ENCODE results near the gene ANKRD11.

Gene ANKRD11

DNA sequence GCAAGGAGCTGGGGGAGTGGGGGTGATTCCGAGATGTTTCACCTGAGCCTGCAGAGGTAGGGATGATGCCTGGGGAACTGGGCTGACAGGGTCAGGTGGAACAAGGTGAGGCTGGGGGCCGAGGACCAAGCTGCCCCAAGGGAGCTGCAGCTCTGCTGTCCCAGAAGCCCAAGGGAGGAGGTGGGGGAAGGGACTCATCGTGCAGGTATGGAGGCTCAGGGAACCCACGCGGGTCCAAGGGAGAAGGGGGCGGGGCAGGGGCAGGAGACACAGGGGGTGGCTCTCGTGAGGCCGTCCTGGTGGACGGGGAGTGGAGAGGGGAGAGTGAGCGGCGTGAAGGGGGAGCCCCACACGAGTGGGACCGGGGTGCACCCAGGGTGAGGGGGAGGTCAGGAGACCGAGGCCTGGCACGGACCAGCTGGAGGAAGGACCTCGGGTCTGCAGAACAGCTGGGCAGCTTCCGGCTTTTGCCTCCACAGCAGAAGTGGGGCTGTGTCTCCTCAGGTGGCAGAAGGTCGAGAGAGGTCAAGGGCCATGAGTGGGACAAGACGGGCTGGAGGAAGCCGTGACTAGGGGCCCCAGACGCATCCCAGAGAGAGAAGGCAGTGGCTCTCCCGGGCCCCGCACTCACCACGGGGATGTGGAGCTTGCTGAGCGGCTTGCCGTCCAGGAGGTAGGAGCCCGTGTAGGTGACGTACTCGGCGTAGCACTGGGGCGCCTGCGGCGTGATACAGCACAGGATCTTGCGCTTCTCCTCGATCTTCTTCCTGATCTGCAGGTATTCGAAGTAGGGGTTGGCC lies 211.7 kb downstream of the ANKRD11 start:
- no peak for DNase-seq (ENCODE audit: low read depth)
- TF ChIP-seq, protein P1, sequence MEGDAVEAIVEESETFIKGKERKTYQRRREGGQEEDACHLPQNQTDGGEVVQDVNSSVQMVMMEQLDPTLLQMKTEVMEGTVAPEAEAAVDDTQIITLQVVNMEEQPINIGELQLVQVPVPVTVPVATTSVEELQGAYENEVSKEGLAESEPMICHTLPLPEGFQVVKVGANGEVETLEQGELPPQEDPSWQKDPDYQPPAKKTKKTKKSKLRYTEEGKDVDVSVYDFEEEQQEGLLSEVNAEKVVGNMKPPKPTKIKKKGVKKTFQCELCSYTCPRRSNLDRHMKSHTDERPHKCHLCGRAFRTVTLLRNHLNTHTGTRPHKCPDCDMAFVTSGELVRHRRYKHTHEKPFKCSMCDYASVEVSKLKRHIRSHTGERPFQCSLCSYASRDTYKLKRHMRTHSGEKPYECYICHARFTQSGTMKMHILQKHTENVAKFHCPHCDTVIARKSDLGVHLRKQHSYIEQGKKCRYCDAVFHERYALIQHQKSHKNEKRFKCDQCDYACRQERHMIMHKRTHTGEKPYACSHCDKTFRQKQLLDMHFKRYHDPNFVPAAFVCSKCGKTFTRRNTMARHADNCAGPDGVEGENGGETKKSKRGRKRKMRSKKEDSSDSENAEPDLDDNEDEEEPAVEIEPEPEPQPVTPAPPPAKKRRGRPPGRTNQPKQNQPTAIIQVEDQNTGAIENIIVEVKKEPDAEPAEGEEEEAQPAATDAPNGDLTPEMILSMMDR (conservative IDR thresholded peaks at IDR 0.05; ENCODE audit: low read depth, low read length): no peak
- H3K4me3 ChIP-seq (ENCODE audit: low read depth, low read length): no peak overlapping the region

DNA sequence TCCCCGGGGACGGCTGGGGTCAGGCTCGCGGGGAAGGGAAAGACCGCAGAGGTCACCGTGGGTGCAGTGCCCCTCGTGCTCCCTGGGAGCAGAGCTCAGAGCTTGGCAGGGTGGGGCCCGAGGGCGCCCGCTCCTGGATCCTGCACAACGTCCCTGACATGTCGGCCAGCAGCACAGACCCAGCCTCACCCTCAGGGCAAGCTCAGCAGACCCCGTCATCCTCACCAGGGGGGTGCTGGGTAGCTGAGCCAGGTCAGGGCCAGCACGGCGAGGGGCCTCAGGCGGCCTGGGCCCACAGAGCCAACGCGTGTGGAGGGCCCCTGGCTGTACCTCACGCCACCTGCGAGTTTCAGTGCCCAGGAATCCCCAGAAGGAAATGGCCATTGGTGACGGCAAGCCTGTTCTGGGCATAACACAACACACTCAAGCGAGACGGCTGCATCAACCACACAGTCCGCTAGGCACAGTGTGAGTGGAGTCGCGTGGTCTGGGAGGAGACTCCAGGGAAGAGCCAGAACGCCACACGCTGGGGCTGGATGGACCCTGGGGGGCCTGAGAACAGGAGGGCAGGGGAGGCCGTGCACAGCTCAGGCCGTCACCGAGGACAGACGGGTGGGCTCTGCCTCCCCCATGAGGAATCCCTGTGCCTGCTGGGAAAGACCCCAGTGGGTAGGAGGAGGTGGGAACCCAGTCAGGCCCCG lies 212.6 kb downstream of the ANKRD11 start:
- no peak for DNase-seq (ENCODE audit: low read depth)
- H3K4me3 ChIP-seq (ENCODE audit: low read depth, low read length): no peak overlapping the region
- TF ChIP-seq, protein P1 (conservative IDR thresholded peaks at IDR 0.05; ENCODE audit: low read depth, low read length): no peak

- TF ChIP-seq, protein P1 (conservative IDR thresholded peaks at IDR 0.05; ENCODE audit: low read depth, low read length): no peak
- no peak overlapping the region for H3K4me3 ChIP-seq (ENCODE audit: low read depth, low read length)
Observed at GRCh38 chr16:89277049-89277448, 213.3 kb downstream of the ANKRD11 start.

GRCh38 chr16:89275837-89276720 lies 214.3 kb downstream of the ANKRD11 start:
- TF ChIP-seq, protein P1 (conservative IDR thresholded peaks at IDR 0.05; ENCODE audit: low read depth, low read length): no peak
- DNase-seq (ENCODE audit: low read depth): no peak
- H3K4me3 ChIP-seq (ENCODE audit: low read depth, low read length): no peak overlapping the region

More at GRCh38 chr16:89277049-89277448, 213.3 kb downstream of the ANKRD11 start:
- DNase-seq (ENCODE audit: low read depth): no peak

GRCh38 chr16:89275284-89275584 lies 215.1 kb downstream of the ANKRD11 start:
- no peak for DNase-seq (ENCODE audit: low read depth)
- no peak overlapping the region for H3K4me3 ChIP-seq (ENCODE audit: low read depth, low read length)
- TF ChIP-seq, protein P1 (conservative IDR thresholded peaks at IDR 0.05; ENCODE audit: low read depth, low read length): no peak

DNA sequence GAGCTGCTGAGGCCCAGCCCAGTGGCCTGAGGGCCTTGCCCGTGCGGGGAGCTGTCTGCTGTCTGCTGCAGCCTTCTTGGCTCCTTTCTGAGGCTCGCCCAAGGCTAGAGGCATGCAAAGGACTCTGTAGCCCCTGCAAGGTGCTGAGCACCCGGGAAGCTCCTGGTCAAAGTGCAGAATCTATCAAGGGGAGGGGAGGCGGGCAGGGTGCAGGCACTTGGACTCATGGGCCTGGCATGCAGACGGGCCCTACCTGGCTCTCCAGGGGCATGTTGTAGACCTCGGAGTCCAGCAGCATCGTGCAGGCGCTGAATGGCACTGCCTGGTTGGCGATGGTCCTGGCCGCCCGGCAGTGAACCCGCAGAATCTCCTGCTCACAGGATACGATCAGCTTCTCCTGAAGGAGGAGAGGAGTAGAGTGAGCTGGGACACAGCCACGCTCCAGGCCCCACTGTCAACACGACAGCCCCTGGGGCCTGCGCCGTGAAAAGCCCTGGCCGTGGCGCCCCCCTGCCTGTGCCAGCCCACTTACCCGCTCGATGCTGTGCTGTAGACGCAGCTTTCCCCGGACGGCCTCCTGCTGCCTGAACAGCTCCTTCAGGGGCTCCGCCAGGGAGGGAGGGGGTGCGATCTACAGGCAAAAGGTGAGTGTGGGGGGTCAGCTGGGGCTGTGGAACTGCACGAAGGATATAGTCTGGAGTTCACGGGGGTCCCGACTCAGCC lies 215.6 kb downstream of the ANKRD11 start:
- no peak overlapping the region for H3K4me3 ChIP-seq (ENCODE audit: low read depth, low read length)
- DNase-seq (ENCODE audit: low read depth): no peak
- TF ChIP-seq, protein P1 (conservative IDR thresholded peaks at IDR 0.05; ENCODE audit: low read depth, low read length): no peak

Data from choroid plexus epithelial cell (primary cell).